Fibroblast of villous mesenchyme (primary cell): Measurements from ENCODE around the gene CNOT3. TPM values are rescaled to one million over a fixed set of nuclear protein-coding genes. Genes with fewer than 3 reads are reported as not detected.

Experiments used
- DNase-seq: peaks from one replicate; pipeline ENCODE4 v3.0.0-alpha.2; 2010; ENCODE audit warnings: low read depth
- H3K4me3 ChIP-seq: 2 replicates; pipeline ENCODE4 v1.5.1; 2011; ENCODE audit warnings: low read depth, mild to moderate bottlenecking, low read length
- CTCF ChIP-seq: IDR thresholded peaks from 2 replicates; pipeline ENCODE4 v1.5.1; 2012; ENCODE audit warnings: low read depth, mild to moderate bottlenecking, low read length; ENCODE audit not compliant: insufficient read depth
- total RNA-seq: library from RNA; depleted of rRNA; stranded (reverse); fragments of >200 nt; gene quantifications from 2 replicates; pipeline ENCODE4 v1.2.3, GENCODE V29; 2012

The CNOT3 gene
- total RNA-seq, 1 donor = 7.3 TPM

GRCh38 chr19:54124393-54124792, 13.2 kb upstream of the CNOT3 start:
- DNase-seq = no peak
- no peak overlapping the region for H3K4me3 ChIP-seq
- TF ChIP-seq CTCF = no peak

- TF ChIP-seq CTCF = no peak
- no peak for DNase-seq
- no peak overlapping the region for H3K4me3 ChIP-seq
These were observed 11.8 kb upstream of the CNOT3 start for GRCh38 chr19:54125713-54126112.

DNA sequence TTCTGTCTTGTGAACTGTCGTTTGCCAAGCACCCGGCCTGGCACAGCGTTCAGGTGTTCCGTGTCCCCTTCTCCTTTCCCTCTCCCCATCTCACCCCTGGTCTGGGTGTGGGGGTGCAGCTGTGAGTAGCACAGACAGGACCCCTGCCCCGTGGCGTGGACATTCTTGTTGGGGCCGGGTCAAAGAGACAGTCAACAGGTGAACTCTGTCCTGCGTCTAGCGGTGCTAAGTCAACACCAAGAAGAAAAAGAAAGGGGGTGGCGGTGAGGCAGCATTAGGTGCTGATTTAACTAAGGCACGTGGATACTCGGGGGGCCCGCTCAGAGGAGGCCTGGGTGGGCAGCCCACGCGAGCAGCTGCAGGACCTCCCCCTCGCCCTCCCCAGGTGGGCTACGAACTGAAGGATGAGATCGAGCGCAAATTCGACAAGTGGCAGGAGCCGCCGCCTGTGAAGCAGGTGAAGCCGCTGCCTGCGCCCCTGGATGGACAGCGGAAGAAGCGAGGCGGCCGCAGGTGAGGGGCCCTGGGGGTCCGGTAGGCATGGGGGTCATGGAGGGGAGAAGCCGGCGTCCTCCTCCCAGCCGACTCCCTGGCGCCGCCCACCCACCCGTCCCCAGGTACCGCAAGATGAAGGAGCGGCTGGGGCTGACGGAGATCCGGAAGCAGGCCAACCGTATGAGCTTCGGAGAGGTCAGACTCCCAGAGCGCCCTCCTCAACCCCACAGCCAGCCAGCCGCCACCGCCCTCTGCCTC, 9.7 kb upstream of the CNOT3 start:
- no peak overlapping the region for H3K4me3 ChIP-seq
- no peak for TF ChIP-seq CTCF
- DNase-seq = no peak

DNA sequence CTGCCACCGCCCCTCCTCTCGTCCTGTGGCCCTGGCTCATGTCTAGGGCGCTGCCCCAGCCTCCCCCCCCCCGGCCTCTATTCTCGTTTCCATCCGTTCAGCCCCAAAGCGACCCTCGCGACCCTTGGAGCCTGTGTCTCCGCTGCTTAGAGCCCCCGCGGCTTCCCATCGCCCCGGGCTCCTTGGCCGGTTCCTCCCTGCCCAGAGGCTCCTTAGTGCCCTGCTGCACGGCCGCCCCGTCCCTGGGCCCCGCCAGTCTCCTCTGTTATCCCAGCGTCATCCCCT, 9.2 kb upstream of the CNOT3 start:
- no peak for DNase-seq
- no peak for TF ChIP-seq CTCF
- H3K4me3 ChIP-seq = no peak overlapping the region

GRCh38 chr19:54128796-54129616, 8.6 kb upstream of the CNOT3 start:
- no peak overlapping the region for H3K4me3 ChIP-seq

GRCh38 chr19:54129617-54129996, 8.0 kb upstream of the CNOT3 start:
- H3K4me3 ChIP-seq = no peak overlapping the region
- TF ChIP-seq CTCF = no peak
- no peak for DNase-seq

More at GRCh38 chr19:54128796-54129616, 8.6 kb upstream of the CNOT3 start:
- DNase-seq = no peak
- TF ChIP-seq CTCF = no peak
